ENCODE data around the gene BCL7C.

DNA sequence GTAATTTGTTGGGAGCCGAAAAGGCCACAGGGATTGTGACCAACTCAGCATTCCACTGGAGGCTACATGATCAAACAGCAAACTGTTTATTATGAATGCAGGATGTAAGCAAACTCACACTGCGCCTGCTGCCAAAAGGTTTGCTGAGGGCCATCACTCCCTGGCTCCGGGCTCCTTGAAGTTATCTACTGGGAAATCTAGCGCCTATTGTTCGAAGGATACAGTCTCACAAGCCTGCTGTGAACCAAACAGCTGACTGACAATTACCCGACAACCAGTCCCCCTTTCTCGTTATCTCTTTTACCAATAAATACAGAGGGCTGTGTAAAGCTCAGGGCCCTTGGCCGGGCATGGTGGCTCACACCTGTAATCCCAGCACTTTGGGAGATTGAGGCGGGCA lies 52.5 kb downstream of the BCL7C start:
- TF ChIP-seq, protein P1, sequence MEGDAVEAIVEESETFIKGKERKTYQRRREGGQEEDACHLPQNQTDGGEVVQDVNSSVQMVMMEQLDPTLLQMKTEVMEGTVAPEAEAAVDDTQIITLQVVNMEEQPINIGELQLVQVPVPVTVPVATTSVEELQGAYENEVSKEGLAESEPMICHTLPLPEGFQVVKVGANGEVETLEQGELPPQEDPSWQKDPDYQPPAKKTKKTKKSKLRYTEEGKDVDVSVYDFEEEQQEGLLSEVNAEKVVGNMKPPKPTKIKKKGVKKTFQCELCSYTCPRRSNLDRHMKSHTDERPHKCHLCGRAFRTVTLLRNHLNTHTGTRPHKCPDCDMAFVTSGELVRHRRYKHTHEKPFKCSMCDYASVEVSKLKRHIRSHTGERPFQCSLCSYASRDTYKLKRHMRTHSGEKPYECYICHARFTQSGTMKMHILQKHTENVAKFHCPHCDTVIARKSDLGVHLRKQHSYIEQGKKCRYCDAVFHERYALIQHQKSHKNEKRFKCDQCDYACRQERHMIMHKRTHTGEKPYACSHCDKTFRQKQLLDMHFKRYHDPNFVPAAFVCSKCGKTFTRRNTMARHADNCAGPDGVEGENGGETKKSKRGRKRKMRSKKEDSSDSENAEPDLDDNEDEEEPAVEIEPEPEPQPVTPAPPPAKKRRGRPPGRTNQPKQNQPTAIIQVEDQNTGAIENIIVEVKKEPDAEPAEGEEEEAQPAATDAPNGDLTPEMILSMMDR (IDR thresholded peaks at IDR 0.05; ENCODE audit: poor library complexity, severe bottlenecking): no peak
- no peak for TF ChIP-seq EP300 (conservative IDR thresholded peaks at IDR 0.05; ENCODE audit: poor library complexity, severe bottlenecking)
- TF ChIP-seq POLR2AphosphoS5 (IDR thresholded peaks at IDR 0.05): no peak

Measured in neural cell (in vitro differentiated cells).